H1 (cell line): ENCODE results near the gene TMEM131L. TPM values are rescaled to one million over a fixed set of nuclear protein-coding genes. Genes with fewer than 3 reads are reported as not detected.

Experiments used
- CTCF ChIA-PET: fragments of 300-600 bp; sonication (Branson Sonifier 250); formaldehyde crosslinking; loops from one replicate; lab custom pipeline; 2021; ENCODE audit not compliant: partially characterized antibody; lab: Charles Lee
- POLR2A ChIA-PET: fragments of 300-600 bp; sonication (Branson Sonifier 250); formaldehyde crosslinking; loops from one replicate; lab custom pipeline; 2021; ENCODE audit warnings: inconsistent platforms; ENCODE audit not compliant: partially characterized antibody; lab: Charles Lee
- DNase-seq, 2 experiments: peaks; one replicate each; pipeline versions ENCODE4 v3.0.0 to v3.0.0-alpha.2; 2010 to 2022; ENCODE audit warnings: low spot score in 2 of 2, low read depth in 1 of 2, mixed read lengths in 1 of 2
- FAIRE-seq: peaks from 2 replicates; lab custom pipeline; 2011; peaks lifted over from hg19 to GRCh38; lab: Jason Lieb, UNC
- H2AFZ ChIP-seq: 2 replicates; pipeline ENCODE4 v1.8.1; 2012; ENCODE audit warnings: low read length, inconsistent platforms
- H2AK5ac ChIP-seq: 2 replicates; pipeline ENCODE4 v1.6.1; 2013; ENCODE audit warnings: low read depth, low read length
- H2BK120ac ChIP-seq: replicated peaks from 2 replicates; pipeline ENCODE3; 2013; ENCODE audit warnings: low read depth, low read length, inconsistent platforms
- H2BK12ac ChIP-seq: 2 replicates; pipeline ENCODE4 v1.6.1; 2013; ENCODE audit warnings: low read depth, low read length
- H2BK15ac ChIP-seq: 2 replicates; pipeline ENCODE4 v1.6.1; 2013; ENCODE audit warnings: low read length
- H2BK20ac ChIP-seq: 2 replicates; pipeline ENCODE4 v1.6.1; 2013; ENCODE audit warnings: low read length
- H2BK5ac ChIP-seq: 2 replicates; pipeline ENCODE4 v1.6.1; 2013; ENCODE audit warnings: low read depth, low read length
- H3K14ac ChIP-seq: 2 replicates; pipeline ENCODE4 v1.6.1; 2013; ENCODE audit warnings: inconsistent platforms; ENCODE audit not compliant: insufficient read length
- H3K18ac ChIP-seq: 2 replicates; pipeline ENCODE4 v1.6.1; 2013; ENCODE audit warnings: low read length; ENCODE audit errors: extremely low read depth
- H3K23ac ChIP-seq: 2 replicates; pipeline ENCODE4 v1.6.1; 2013; ENCODE audit warnings: inconsistent platforms; ENCODE audit not compliant: insufficient read length
- H3K23me2 ChIP-seq: 2 replicates; pipeline ENCODE4 v1.6.1; 2013; ENCODE audit warnings: low read depth, low read length
- H3K27ac ChIP-seq: 2 replicates; pipeline ENCODE4 v1.6.1; 2011; ENCODE audit warnings: low read depth, low read length, inconsistent platforms
- H3K27me3 ChIP-seq, 4 experiments: replicated peaks in 1 of 4; 1 replicate in 1 of 4; 2 replicates in 3 of 4; pipeline versions ENCODE4 v1.6.1 to v1.8.1; 2011 to 2013; ENCODE audit warnings: low read length in 3 of 4, mild to moderate bottlenecking in 3 of 4, inconsistent platforms in 2 of 4, mixed read lengths in 2 of 4, moderate library complexity in 1 of 4; ENCODE audit not compliant: control insufficient read depth in 3 of 4, insufficient read depth in 3 of 4; ENCODE audit errors: extremely low read depth in 1 of 4
- H3K36me3 ChIP-seq, 4 experiments: 2 replicates each; pipeline versions ENCODE4 v1.6.1 to v1.8.1; 2011 to 2013; ENCODE audit warnings: mild to moderate bottlenecking in 4 of 4, low read length in 3 of 4, moderate library complexity in 2 of 4, control low read depth in 1 of 4, inconsistent platforms in 1 of 4; ENCODE audit not compliant: insufficient read depth in 4 of 4, control insufficient read depth in 2 of 4
- H3K4ac ChIP-seq: replicated peaks from 2 replicates; pipeline ENCODE3; 2013; ENCODE audit warnings: low read length, low read depth, mixed read lengths, inconsistent platforms; ENCODE audit not compliant: insufficient read length
- H3K4me1 ChIP-seq, 4 experiments: replicated peaks in 1 of 4; 1 replicate in 1 of 4; 2 replicates in 3 of 4; pipeline versions ENCODE4 v1.6.1 to v1.8.1; 2011 to 2013; ENCODE audit warnings: low read length in 3 of 4, inconsistent platforms in 2 of 4, mixed read lengths in 1 of 4; ENCODE audit not compliant: insufficient read depth in 4 of 4, control insufficient read depth in 3 of 4
- H3K4me2 ChIP-seq, 2 experiments: 2 replicates each; pipeline versions ENCODE4 v1.6.1 to v1.8.1; 2011 to 2013; ENCODE audit warnings: low read depth in 2 of 2, low read length in 2 of 2, control low read depth in 1 of 2, inconsistent platforms in 1 of 2, mild to moderate bottlenecking in 1 of 2; ENCODE audit not compliant: insufficient read depth in 1 of 2
- H3K4me3 ChIP-seq, 4 experiments: fragments of 200-600, 300-600 bp in 1 of 4; sonication (generic), shearing (Covaris generic), sonication (Bioruptor Twin) in 1 of 4; 2 replicates each; pipeline versions ENCODE4 v1.5.1 to v1.8.1; 2011 to 2016; ENCODE audit warnings: low read length in 4 of 4, low read depth in 3 of 4, control low read depth in 2 of 4, inconsistent platforms in 2 of 4, mild to moderate bottlenecking in 2 of 4, mixed read lengths in 1 of 4, moderate library complexity in 1 of 4; ENCODE audit not compliant: insufficient read depth in 2 of 4; ENCODE audit errors: extremely low read depth in 1 of 4
- H3K56ac ChIP-seq: replicated peaks from 2 replicates; pipeline ENCODE3; 2013; ENCODE audit warnings: low read depth, mild to moderate bottlenecking, mixed read lengths, low read length, inconsistent platforms; ENCODE audit not compliant: insufficient read length
- H3K79me1 ChIP-seq: 2 replicates; pipeline ENCODE4 v1.6.1; 2013; ENCODE audit warnings: low read depth, low read length, control low read depth
- H3K79me2 ChIP-seq, 2 experiments: 2 replicates each; pipeline versions ENCODE4 v1.6.1 to v1.8.1; 2012 to 2013; ENCODE audit warnings: low read length in 2 of 2, mild to moderate bottlenecking in 2 of 2, inconsistent platforms in 1 of 2; ENCODE audit not compliant: insufficient read depth in 2 of 2, control insufficient read depth in 1 of 2
- H3K9ac ChIP-seq, 4 experiments: replicated peaks in 1 of 4; 1 replicate in 1 of 4; 2 replicates in 3 of 4; pipeline versions ENCODE4 v1.6.1 to v1.8.1; 2011 to 2013; ENCODE audit warnings: low read depth in 3 of 4, low read length in 3 of 4, control low read depth in 2 of 4, mild to moderate bottlenecking in 2 of 4, moderate library complexity in 2 of 4, inconsistent platforms in 1 of 4; ENCODE audit errors: extremely low read depth in 1 of 4
- H3K9me3 ChIP-seq, 2 experiments: 2 replicates each; pipeline versions ENCODE4 v1.6.1 to v1.8.1; 2012 to 2013; ENCODE audit warnings: mild to moderate bottlenecking in 2 of 2, moderate library complexity in 2 of 2, control low read depth in 1 of 2, inconsistent platforms in 1 of 2, low read depth in 1 of 2, low read length in 1 of 2, mixed read lengths in 1 of 2; ENCODE audit not compliant: insufficient read depth in 2 of 2
- H4K20me1 ChIP-seq, 2 experiments: replicated peaks in 1 of 2; 2 replicates each; pipeline versions ENCODE3 to v1.8.1; 2011 to 2013; ENCODE audit warnings: inconsistent platforms in 2 of 2, low read length in 2 of 2, mild to moderate bottlenecking in 1 of 2; ENCODE audit not compliant: insufficient read depth in 2 of 2, control insufficient read depth in 1 of 2
- H4K5ac ChIP-seq: 2 replicates; pipeline ENCODE4 v1.6.1; 2013; ENCODE audit warnings: low read length, low read depth, mixed read lengths, inconsistent platforms; ENCODE audit not compliant: insufficient read length
- H4K8ac ChIP-seq: 2 replicates; pipeline ENCODE4 v1.8.0; 2013; ENCODE audit warnings: mild to moderate bottlenecking, moderate library complexity, low read length, inconsistent platforms; ENCODE audit not compliant: insufficient read depth; ENCODE audit errors: extremely low read depth
- H4K91ac ChIP-seq: replicated peaks from 2 replicates; pipeline ENCODE3; 2013; ENCODE audit warnings: low read length, mixed read lengths, inconsistent platforms; ENCODE audit not compliant: insufficient read length
- ASH2L ChIP-seq: fragments of 200-600, 300-600 bp; sonication (generic); IDR thresholded peaks from one replicate; pipeline ENCODE4 v1.7.1; 2017; ENCODE audit warnings: low read length
- BACH1 ChIP-seq: IDR thresholded peaks from 2 replicates; pipeline ENCODE4 v1.6.1; 2012; ENCODE audit warnings: low read length, improper control_type of control experiment
- CTBP2 ChIP-seq: IDR thresholded peaks from 2 replicates; pipeline ENCODE4 v1.7.0; 2011; ENCODE audit warnings: borderline replicate concordance, mild to moderate bottlenecking, moderate library complexity, mixed read lengths, low read length; ENCODE audit not compliant: insufficient read depth, insufficient read length
- NANOG ChIP-seq: IDR thresholded peaks from 2 replicates; pipeline ENCODE4 v1.6.1; 2011; ENCODE audit warnings: low read length, low read depth, mild to moderate bottlenecking, inconsistent platforms; ENCODE audit not compliant: insufficient read depth, poor library complexity, severe bottlenecking
- POLR2A ChIP-seq, 2 experiments: IDR thresholded peaks; 1 replicate in 1 of 2; 2 replicates in 1 of 2; pipeline ENCODE4 v1.6.1; 2011; ENCODE audit warnings: low read depth in 2 of 2, low read length in 2 of 2, mild to moderate bottlenecking in 2 of 2; ENCODE audit errors: control extremely low read depth in 1 of 2
- RXRA ChIP-seq: IDR thresholded peaks from 2 replicates; pipeline ENCODE4 v1.6.1; 2011; ENCODE audit warnings: low read depth, mild to moderate bottlenecking, low read length, moderate library complexity; ENCODE audit not compliant: insufficient read depth
- SAP30 ChIP-seq: fragments of 300-600 bp; sonication (generic); IDR thresholded peaks from 2 replicates; pipeline ENCODE4 v1.7.1; 2012; ENCODE audit warnings: low read length, moderate library complexity, mild to moderate bottlenecking, inconsistent platforms; ENCODE audit not compliant: insufficient read depth, insufficient replicate concordance
- SIRT6 ChIP-seq: IDR thresholded peaks from one replicate; pipeline ENCODE4 v1.7.1; 2012; ENCODE audit warnings: low read length, inconsistent platforms
- SP2 ChIP-seq: IDR thresholded peaks from 2 replicates; pipeline ENCODE4 v1.6.1; 2012; ENCODE audit warnings: mild to moderate bottlenecking, low read length, inconsistent platforms
- SP4 ChIP-seq: IDR thresholded peaks from 2 replicates; pipeline ENCODE4 v1.6.1; 2012; ENCODE audit warnings: low read length, inconsistent platforms
- TEAD4 ChIP-seq: IDR thresholded peaks from 2 replicates; pipeline ENCODE4 v1.6.1; 2012; ENCODE audit warnings: low read depth, low read length, inconsistent platforms, mixed read lengths
- YY1 ChIP-seq: IDR thresholded peaks from 2 replicates; pipeline ENCODE4 v1.6.1; 2011; ENCODE audit warnings: low read depth, mild to moderate bottlenecking, low read length
- WGBS, 2 experiments: shearing (Covaris generic) in 1 of 2; methylation state at CpG; one replicate each; pipeline versions ENCODE4 v1.1.6 to v1.1.7; 2013 to 2015; ENCODE audit warnings: low lambda C conversion rate in 2 of 2, mixed read lengths in 2 of 2, inconsistent platforms in 1 of 2, low coverage in 1 of 2, missing lambda C conversion rate in 1 of 2; ENCODE audit not compliant: insufficient replicate concordance in 2 of 2, insufficient coverage in 1 of 2, insufficient read length in 1 of 2; ENCODE audit errors: extremely low coverage in 1 of 2, missing lambda C conversion rate in 1 of 2; 5-methylcytosine and 5-hydroxymethylcytosine counted together
- polyA plus RNA-seq, 7 experiments: library from polyadenylated mRNA; depleted of rRNA in 3 of 7; stranded (reverse) in 5 of 7; unstranded in 2 of 7; fragments of >200 nt in 5 of 7; fragments of 200-250 nt in 2 of 7; gene quantifications; 1 replicate in 5 of 7; 2 replicates in 1 of 7; 4 replicates in 1 of 7; pipeline versions ENCODE4 v1.2.1 to v1.2.3, GENCODE V29; 2011 to 2013; ENCODE audit warnings: missing spikeins in 2 of 7, mixed read lengths in 2 of 7
- total RNA-seq: library from RNA; stranded (reverse); fragmentation: NEBNext Ultra II Directional; extraction: Animal tissue kit (Norgen Biotek cat#: 25700); gene quantifications from 2 replicates; pipeline ENCODE4 v1.2.1, GENCODE V29; 2021

The TMEM131L gene
- total and polyA plus RNA-seq, 2 of the 8 experiments (the other 6 are each of a cell fraction or from before 2014, with no cell fraction given) = 14.3 to 26.1 TPM

DNA sequence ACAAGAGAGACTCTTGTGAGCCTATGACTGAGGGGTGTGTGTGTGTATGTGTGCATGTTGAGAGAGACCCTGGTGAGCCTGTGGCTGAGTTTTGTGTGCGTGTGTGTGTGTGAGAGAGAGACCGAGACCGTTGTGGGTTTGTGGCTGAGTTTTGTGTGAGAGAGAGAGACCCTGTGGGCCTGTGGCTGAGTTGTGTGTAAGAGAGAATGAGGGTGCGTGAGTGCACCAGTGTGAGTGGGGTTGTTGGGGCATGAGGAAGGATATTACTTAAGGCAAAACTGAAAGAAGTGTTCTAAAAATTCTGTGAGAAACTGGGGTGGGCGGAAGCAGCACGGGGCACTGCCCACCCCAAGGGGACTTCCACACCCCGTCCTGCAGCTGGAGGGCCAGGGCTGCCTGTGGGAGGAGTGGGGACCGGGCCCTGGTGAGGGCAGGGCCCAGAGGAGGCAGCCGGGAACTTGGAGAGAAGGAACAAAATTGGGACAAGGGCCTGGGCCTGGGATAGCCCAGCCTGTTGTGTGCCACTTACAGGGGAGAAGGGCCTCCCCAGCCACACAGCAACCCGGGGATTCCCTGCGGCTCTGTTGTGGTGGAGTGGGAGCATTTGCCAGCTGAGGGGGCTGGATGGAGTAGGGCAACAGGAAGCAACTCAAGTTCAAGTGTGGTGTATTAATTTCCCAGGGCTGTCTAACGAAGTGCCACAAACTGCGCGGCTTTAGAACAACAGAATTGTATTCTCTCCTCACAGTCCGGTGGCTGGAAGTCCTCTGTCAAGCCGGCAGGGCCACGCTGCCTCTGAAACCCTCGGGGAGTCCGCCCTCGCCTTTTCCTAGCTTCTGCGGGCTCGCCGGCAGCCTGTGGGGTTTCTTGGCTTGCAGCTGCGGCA is 22.1 kb downstream of the TMEM131L start:
- ChIA-PET POLR2A (interaction anchor here (0.7 to 2.0 kb wide), 6 partner anchors 9 to 197 kb away, joined by 3 to 10 read pairs (median 4); partner anchors contain the start of gene TMEM131L), CTCF (interaction anchor here (1.0 to 2.2 kb wide), 4 partner anchors 11 to 83 kb away, joined by 3 to 9 read pairs (median 4); partner anchors contain the start of gene TMEM131L)
- peak overlapping the region; percentile 93; the same call in 1 of the 2 replicates for H2AK5ac ChIP-seq
- peak overlapping the region; percentile 62; the same call in 1 of the 2 replicates for H3K18ac ChIP-seq
- peaks cover 10 to 34% (median 21%) of the 10 kb centered on the region in 4 experiments for H3K4me1 ChIP-seq
- H2BK15ac ChIP-seq = 0 out of 2 replicates have a peak overlapping the region, but pooled peaks have one; percentile 40
- H4K5ac ChIP-seq = no peak overlapping the region
- H3K23ac ChIP-seq = no peak overlapping the region
- peaks cover 2% of the 10 kb centered on the region; the same call in 1 of the 2 replicates for H3K23me2 ChIP-seq
- H3K27ac ChIP-seq = peak overlapping the region; percentile 45; the same call in 1 of the 2 replicates
- H3K27me3 ChIP-seq = no peaks in the 10 kb centered on the region
- peak overlapping the region; percentile 74; the same call in 1 of the 2 replicates for H4K8ac ChIP-seq
- no peak for FAIRE-seq
- peak overlapping the region; percentile 80 for H3K4ac ChIP-seq
- 76% methylated on average over 24 of the region's 24 CpGs; no CpG with 5 or more reads in 1 of the 2 experiments for WGBS, 2 experiments
- H2AFZ ChIP-seq = no peak overlapping the region
- H2BK120ac ChIP-seq = no peak overlapping the region
- H4K20me1 ChIP-seq = peaks cover 0 to 8% of the 10 kb centered on the region in 2 experiments
- H2BK12ac ChIP-seq = peak overlapping the region; percentile 89
- no peaks in the 10 kb centered on the region for H3K36me3 ChIP-seq
- TF ChIP-seq SIRT6 (no peak), ASH2L (no peak), SP4 (no peak), BACH1 (no peak), SAP30 (no peak), YY1 (no peak), SP2 (no peak), NANOG (no peak), CTBP2 (no peak), TEAD4 (no peak), RXRA (no peak), POLR2A (IDR thresholded peaks at IDR 0.05; ENCODE audit: control extremely low read depth in 1 of 2, low read depth in 2 of 2, low read length in 2 of 2) (no peak)
- no peak overlapping the region for H3K4me3 ChIP-seq
- no peak overlapping the region; a peak in 2 of 4 replicates for H3K4me2 ChIP-seq
- H4K91ac ChIP-seq = peak overlapping the region; percentile 83
- H3K79me2 ChIP-seq = peaks cover 0 to 60% of the 10 kb centered on the region in 2 experiments; a peak in 3 of 4 replicates
- peak overlapping the region; percentile 86 for H2BK5ac ChIP-seq
- H3K79me1 ChIP-seq = peaks cover 9% of the 10 kb centered on the region
- peak overlapping the region in 2 of 4 experiments; percentile 2 to 9; a peak in 1 of 7 replicates for H3K9ac ChIP-seq
- no peaks in the 10 kb centered on the region for H3K9me3 ChIP-seq
- H2BK20ac ChIP-seq = peak overlapping the region; percentile 24; the same call in 1 of the 2 replicates
- H3K56ac ChIP-seq = no peak overlapping the region
- no peak overlapping the region for H3K14ac ChIP-seq
- DNase-seq = peak in 1 of 2 experiments; percentile 48
